ENCODE data around the gene CARM1.
A peak's percentile ranks its signal among the peaks of the same experiment; 100 is the strongest.

GRCh38 chr19:10870955-10871603, at the start of gene CARM1:
- TF ChIP-seq, protein P1, sequence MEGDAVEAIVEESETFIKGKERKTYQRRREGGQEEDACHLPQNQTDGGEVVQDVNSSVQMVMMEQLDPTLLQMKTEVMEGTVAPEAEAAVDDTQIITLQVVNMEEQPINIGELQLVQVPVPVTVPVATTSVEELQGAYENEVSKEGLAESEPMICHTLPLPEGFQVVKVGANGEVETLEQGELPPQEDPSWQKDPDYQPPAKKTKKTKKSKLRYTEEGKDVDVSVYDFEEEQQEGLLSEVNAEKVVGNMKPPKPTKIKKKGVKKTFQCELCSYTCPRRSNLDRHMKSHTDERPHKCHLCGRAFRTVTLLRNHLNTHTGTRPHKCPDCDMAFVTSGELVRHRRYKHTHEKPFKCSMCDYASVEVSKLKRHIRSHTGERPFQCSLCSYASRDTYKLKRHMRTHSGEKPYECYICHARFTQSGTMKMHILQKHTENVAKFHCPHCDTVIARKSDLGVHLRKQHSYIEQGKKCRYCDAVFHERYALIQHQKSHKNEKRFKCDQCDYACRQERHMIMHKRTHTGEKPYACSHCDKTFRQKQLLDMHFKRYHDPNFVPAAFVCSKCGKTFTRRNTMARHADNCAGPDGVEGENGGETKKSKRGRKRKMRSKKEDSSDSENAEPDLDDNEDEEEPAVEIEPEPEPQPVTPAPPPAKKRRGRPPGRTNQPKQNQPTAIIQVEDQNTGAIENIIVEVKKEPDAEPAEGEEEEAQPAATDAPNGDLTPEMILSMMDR (conservative IDR thresholded peaks at IDR 0.05; ENCODE audit: low read length): peak; percentile 32; the same call in 1 of the 2 replicates
- TF ChIP-seq EZH2phosphoT487 (IDR thresholded peaks at IDR 0.05; ENCODE audit: borderline replicate concordance): no peak
